GM12874 (cell line): ENCODE measurements around the gene TMEM266.

Experiments used
- CTCF ChIP-seq: IDR thresholded peaks from 2 replicates; pipeline ENCODE4 v1.5.1; 2011; ENCODE audit warnings: low read depth, mild to moderate bottlenecking, control low read depth, low read length, moderate library complexity; ENCODE audit not compliant: insufficient read depth

The TMEM266 gene

GRCh38 chr15:76158815-76159214, 99.0 kb downstream of the TMEM266 start:
- no peak for TF ChIP-seq CTCF

- TF ChIP-seq CTCF: no peak
Measured at GRCh38 chr15:76159282-76159681, 99.5 kb downstream of the TMEM266 start.

GRCh38 chr15:76160426-76161152, 100.8 kb downstream of the TMEM266 start:
- no peak for TF ChIP-seq CTCF

- TF ChIP-seq CTCF: no peak
Measured at GRCh38 chr15:76161153-76162035, 101.6 kb downstream of the TMEM266 start.

- no peak for TF ChIP-seq CTCF
Measured at GRCh38 chr15:76162036-76162398, 102.2 kb downstream of the TMEM266 start.

- no peak for TF ChIP-seq CTCF
Measured at GRCh38 chr15:76162784-76163456, 103.1 kb downstream of the TMEM266 start.
